A673 (cell line): ENCODE results near the gene RACK1. TPM values are rescaled to one million over a fixed set of nuclear protein-coding genes. Genes with fewer than 3 reads are reported as not detected.
A peak's percentile ranks its signal among the peaks of the same experiment; 100 is the strongest.

Experiments
- BruUV-seq: library from RNA; stranded (reverse); fragments of 400-500 nt; replicated peaks from 2 replicates; lab custom pipeline; 2021; lab: Mats Ljungman, UMichigan
- CTCF ChIA-PET: fragments of 300-600 bp; sonication (Branson Sonifier 250); formaldehyde crosslinking; loops from one replicate; lab custom pipeline; 2022; ENCODE audit warnings: antibody characterized with exemption; lab: Charles Lee
- POLR2A ChIA-PET: fragments of 300-600 bp; sonication (Branson Sonifier 250); formaldehyde crosslinking; loops from one replicate; lab custom pipeline; 2022; ENCODE audit warnings: antibody characterized with exemption; ENCODE audit not compliant: low non-redundant PET; lab: Charles Lee
- DNase-seq: peaks from one replicate; pipeline ENCODE4 v3.0.0-alpha.2; 2015; ENCODE audit warnings: low spot score
- H3K27ac ChIP-seq: fragments of 200-600 bp; sonication (generic); 2 replicates; pipeline ENCODE4 v1.5.1; 2016; ENCODE audit warnings: mixed run types, low read depth, mild to moderate bottlenecking, mixed read lengths, antibody characterized with exemption, low read length; ENCODE audit not compliant: poor library complexity, severe bottlenecking
- H3K27me3 ChIP-seq: fragments of 200-600 bp; sonication (generic); replicated peaks from 2 replicates; pipeline ENCODE4 v1.6.1; 2017; ENCODE audit warnings: mixed run types, low read depth, mild to moderate bottlenecking, mixed read lengths, antibody characterized with exemption, low read length; ENCODE audit not compliant: insufficient read depth, poor library complexity
- H3K36me3 ChIP-seq: fragments of 200-600 bp; sonication (generic); 2 replicates; pipeline ENCODE4 v1.6.1; 2016; ENCODE audit warnings: mixed run types, mild to moderate bottlenecking, mixed read lengths, antibody characterized with exemption, low read length; ENCODE audit not compliant: insufficient read depth, poor library complexity, severe bottlenecking
- H3K4me1 ChIP-seq: fragments of 200-600 bp; sonication (generic); 2 replicates; pipeline ENCODE4 v1.6.1; 2017; ENCODE audit warnings: mixed run types, mild to moderate bottlenecking, mixed read lengths, antibody characterized with exemption, low read length; ENCODE audit not compliant: insufficient read depth, poor library complexity, severe bottlenecking
- H3K4me3 ChIP-seq: fragments of 200-600 bp; sonication (generic); 2 replicates; pipeline ENCODE4 v1.5.1; 2016; ENCODE audit warnings: low read depth, mixed run types, mild to moderate bottlenecking, mixed read lengths, low read length; ENCODE audit not compliant: poor library complexity, severe bottlenecking
- H3K9me3 ChIP-seq: fragments of 200-600 bp; sonication (generic); 2 replicates; pipeline ENCODE4 v1.6.1; 2016; ENCODE audit warnings: mixed run types, low read depth, mild to moderate bottlenecking, mixed read lengths, antibody characterized with exemption, low read length; ENCODE audit not compliant: poor library complexity, severe bottlenecking
- EZH2 ChIP-seq: fragments of 200-600 bp; sonication (generic); IDR thresholded peaks from 2 replicates; pipeline ENCODE4 v1.6.1; 2017; ENCODE audit warnings: borderline replicate concordance, low read depth, mild to moderate bottlenecking, mixed read lengths, antibody characterized with exemption, low read length; ENCODE audit not compliant: poor library complexity, severe bottlenecking
- intact Hi-C: fragments of 100-400 bp; cut with micrococcal nuclease; formaldehyde crosslinking; loops from one replicate; pipeline ENCODE4 v1.10.0; 2022; ENCODE audit not compliant: unreplicated experiment
- total RNA-seq: library from RNA; stranded (reverse); gene quantifications from 2 replicates; pipeline ENCODE4 v1.2.3, GENCODE V29; 2021
- TF ChIP-seq, protein P1 (sequence below): fragments of 300-800, 200-600 bp; sonication (generic); conservative IDR thresholded peaks from 2 replicates; pipeline ENCODE4 v1.5.1; 2017; ENCODE audit warnings: low read depth, mild to moderate bottlenecking, antibody characterized with exemption, low read length, moderate library complexity, mixed read lengths

Gene RACK1
- total RNA-seq, 1 experiment from 2014 or later = 1,719 TPM

- DNase-seq = no peak
- intact Hi-C loops = no loop called here
- CTCF ChIA-PET = interaction anchor here (0.6 kb wide), 1 partner anchor 8 kb away, joined by 3 read pairs; no protein-coding TSS in a partner anchor
These were observed 51.2 kb downstream of the RACK1 start for GRCh38 chr5:181192337-181193046.

DNA sequence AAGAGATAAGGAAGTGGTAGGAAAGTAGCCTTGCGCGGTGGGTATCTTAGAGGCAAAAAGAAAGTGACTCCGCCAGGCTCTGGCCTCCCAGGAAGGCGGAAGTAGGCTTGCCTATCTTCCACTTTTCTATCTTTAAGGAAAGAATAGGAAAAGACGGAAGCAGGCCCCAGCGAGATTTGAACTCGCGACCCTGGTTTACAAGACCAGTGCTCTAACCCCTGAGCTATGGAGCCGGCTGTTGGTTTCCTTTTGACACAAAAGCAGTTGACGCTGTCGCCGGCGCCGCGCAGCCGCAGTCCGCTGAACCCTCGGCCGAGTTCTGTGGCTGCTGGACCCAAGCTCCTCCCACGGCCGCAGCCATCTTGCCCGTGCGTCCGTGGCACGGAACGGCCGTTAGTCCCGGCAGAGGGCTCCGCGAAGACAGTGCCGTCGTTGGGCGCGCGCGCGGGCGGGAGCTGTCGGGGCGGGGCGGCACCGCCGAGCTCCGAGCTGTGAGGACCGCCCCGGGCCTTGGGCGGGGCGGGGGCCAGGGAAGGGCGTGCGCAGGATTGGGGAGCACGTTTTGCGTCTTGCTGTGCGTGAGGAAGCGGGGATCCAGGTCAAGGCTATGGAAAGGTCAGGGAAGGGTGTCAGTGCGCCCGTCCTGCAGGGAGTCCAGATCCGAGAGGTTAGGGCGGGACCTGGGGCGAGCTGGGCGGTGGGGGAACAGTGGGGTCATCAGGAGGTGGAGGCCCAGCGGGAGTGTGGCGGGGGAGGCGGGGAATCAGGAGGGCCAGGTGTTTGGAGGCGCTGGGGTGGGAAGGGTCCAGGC lies 52.0 kb downstream of the RACK1 start:
- H3K9me3 ChIP-seq = no peaks in the 10 kb centered on the region
- peak overlapping the region; percentile 71 for H3K4me3 ChIP-seq
- peak; percentile 94 for DNase-seq
- intact Hi-C loops = loop anchor here (1.0 kb wide), 1 partner anchor 27 kb away; no protein-coding TSS in a partner anchor
- no peaks in the 10 kb centered on the region for H3K4me1 ChIP-seq
- no TSS peak for BruUV-seq
- H3K27ac ChIP-seq = peak overlapping the region; percentile 84
- H3K27me3 ChIP-seq = no peaks in the 10 kb centered on the region
- ChIA-PET CTCF (no interaction called here), POLR2A (no interaction called here)
- no peaks in the 10 kb centered on the region for H3K36me3 ChIP-seq
- TF ChIP-seq, protein P1, sequence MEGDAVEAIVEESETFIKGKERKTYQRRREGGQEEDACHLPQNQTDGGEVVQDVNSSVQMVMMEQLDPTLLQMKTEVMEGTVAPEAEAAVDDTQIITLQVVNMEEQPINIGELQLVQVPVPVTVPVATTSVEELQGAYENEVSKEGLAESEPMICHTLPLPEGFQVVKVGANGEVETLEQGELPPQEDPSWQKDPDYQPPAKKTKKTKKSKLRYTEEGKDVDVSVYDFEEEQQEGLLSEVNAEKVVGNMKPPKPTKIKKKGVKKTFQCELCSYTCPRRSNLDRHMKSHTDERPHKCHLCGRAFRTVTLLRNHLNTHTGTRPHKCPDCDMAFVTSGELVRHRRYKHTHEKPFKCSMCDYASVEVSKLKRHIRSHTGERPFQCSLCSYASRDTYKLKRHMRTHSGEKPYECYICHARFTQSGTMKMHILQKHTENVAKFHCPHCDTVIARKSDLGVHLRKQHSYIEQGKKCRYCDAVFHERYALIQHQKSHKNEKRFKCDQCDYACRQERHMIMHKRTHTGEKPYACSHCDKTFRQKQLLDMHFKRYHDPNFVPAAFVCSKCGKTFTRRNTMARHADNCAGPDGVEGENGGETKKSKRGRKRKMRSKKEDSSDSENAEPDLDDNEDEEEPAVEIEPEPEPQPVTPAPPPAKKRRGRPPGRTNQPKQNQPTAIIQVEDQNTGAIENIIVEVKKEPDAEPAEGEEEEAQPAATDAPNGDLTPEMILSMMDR = no peak
- TF ChIP-seq EZH2 = no peak

More at GRCh38 chr5:181192337-181193046, 51.2 kb downstream of the RACK1 start:
- H3K4me3 ChIP-seq = peak overlapping the region; percentile 71
- no peaks in the 10 kb centered on the region for H3K9me3 ChIP-seq
- POLR2A ChIA-PET = no interaction called here
- no peaks in the 10 kb centered on the region for H3K27me3 ChIP-seq
- peak overlapping the region; percentile 84 for H3K27ac ChIP-seq
- no peaks in the 10 kb centered on the region for H3K36me3 ChIP-seq
- BruUV-seq = no TSS peak
- TF ChIP-seq EZH2 = no peak
- TF ChIP-seq, protein P1 = no peak
- H3K4me1 ChIP-seq = no peaks in the 10 kb centered on the region

DNA sequence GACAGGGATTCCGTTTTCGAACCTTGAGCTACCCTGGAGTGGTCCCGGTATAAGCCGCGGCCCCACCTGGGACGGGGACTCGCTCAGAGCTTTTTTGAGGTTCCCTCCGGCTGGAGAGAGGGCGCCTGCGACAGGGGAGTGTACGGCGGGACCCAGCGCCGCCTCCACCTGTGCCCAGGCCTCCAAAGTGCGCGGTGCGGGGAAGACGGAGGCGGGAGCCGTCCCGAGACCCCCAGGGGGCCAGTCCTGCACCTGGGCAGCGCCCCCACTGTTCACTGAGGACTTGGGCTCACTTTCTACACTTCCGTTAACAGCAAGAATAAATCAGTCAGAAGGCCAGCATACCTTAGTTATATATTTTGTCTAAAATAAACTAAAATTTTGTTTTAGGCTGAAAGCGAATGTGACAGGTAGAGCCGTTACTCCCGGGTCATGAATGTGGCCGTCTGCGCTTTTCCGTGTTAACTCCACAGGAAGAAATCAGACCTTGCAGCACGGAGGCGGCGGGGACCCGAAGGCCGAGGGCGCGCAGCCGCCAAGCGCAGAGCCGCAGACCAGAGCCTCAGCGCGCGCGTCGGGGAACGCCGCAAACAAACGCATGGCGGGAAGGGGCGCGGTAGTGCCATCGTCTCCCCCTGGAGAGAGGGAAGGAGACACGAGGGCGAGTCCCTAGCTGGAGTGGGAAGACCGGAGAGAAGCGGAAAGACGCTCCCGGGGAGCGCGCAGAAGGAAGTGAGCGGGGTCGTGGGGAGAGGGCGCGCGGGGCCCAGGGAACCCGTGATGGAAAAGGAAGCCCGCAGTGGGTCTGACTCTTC lies 52.8 kb downstream of the RACK1 start:
- H3K27ac ChIP-seq = peak overlapping the region; percentile 84
- DNase-seq = peak; percentile 60
- H3K27me3 ChIP-seq = no peaks in the 10 kb centered on the region
- intact Hi-C loops = loop anchor here (1.0 kb wide), 1 partner anchor 27 kb away; no protein-coding TSS in a partner anchor
- H3K4me3 ChIP-seq = peak overlapping the region; percentile 71
- ChIA-PET POLR2A (no interaction called here), CTCF (no interaction called here)
- no peak for TF ChIP-seq EZH2
- TF ChIP-seq, protein P1 = peak; percentile 38; the same call in 1 of the 2 replicates
- H3K9me3 ChIP-seq = no peaks in the 10 kb centered on the region
- no peaks in the 10 kb centered on the region for H3K4me1 ChIP-seq
- no TSS peak for BruUV-seq
- H3K36me3 ChIP-seq = no peaks in the 10 kb centered on the region
